HepG2 (cell line): ENCODE measurements around the gene TCF19.
"Not testable (repeated sequence)": the region's sequence is repeated elsewhere in the genome, so short reads cannot be mapped to it uniquely, and the experiment has no call there.

Experiments used
- ATF7 ChIP-seq, 2 experiments: fragments of 450-650 bp in 1 of 2; sonication (generic) in 1 of 2; formaldehyde crosslinking in 1 of 2; IDR thresholded peaks; 2 replicates each; pipeline versions ENCODE4 v1.4.0 to v1.6.1; 2016 to 2020; ENCODE audit warnings: antibody characterized with exemption in 1 of 2, mild to moderate bottlenecking in 1 of 2, missing genetic modification reagents in 1 of 2
- EHMT2 ChIP-seq: fragments of 200-600 bp; sonication (generic); IDR thresholded peaks from 2 replicates; pipeline ENCODE4 v1.7.0; 2017; ENCODE audit warnings: antibody characterized with exemption, low read depth, low read length, borderline replicate concordance
- JUNB ChIP-seq: sonication (generic); formaldehyde crosslinking; IDR thresholded peaks from 2 replicates; pipeline ENCODE4 v1.8.0; 2022; ENCODE audit warnings: missing genetic modification reagents, mild to moderate bottlenecking, borderline replicate concordance
- PAF1 ChIP-seq: IDR thresholded peaks from 2 replicates; pipeline ENCODE4 v1.6.1; 2016; ENCODE audit warnings: missing genetic modification reagents, missing compliant biosample characterization
- POLR2A ChIP-seq, 2 experiments: IDR thresholded peaks; 2 replicates each; pipeline ENCODE4 v1.6.1; 2011; ENCODE audit warnings: low read depth in 2 of 2, low read length in 2 of 2, mild to moderate bottlenecking in 1 of 2, moderate library complexity in 1 of 2; ENCODE audit not compliant: insufficient read depth in 1 of 2
- SP2 ChIP-seq: sonication (generic); formaldehyde crosslinking; IDR thresholded peaks from 2 replicates; pipeline ENCODE4 v1.5.1; 2020; ENCODE audit warnings: mild to moderate bottlenecking, missing genetic modification reagents
- TAF1 ChIP-seq: sonication (generic); formaldehyde crosslinking; IDR thresholded peaks from 2 replicates; pipeline ENCODE4 v1.4.0; 2020; ENCODE audit warnings: missing genetic modification reagents
- ZNF253 ChIP-seq: sonication (generic); formaldehyde crosslinking; IDR thresholded peaks from 2 replicates; pipeline ENCODE4 v1.8.0; 2022; ENCODE audit warnings: mild to moderate bottlenecking, missing genetic modification reagents, borderline replicate concordance
- ZNF382 ChIP-seq: sonication (generic); formaldehyde crosslinking; IDR thresholded peaks from 2 replicates; pipeline ENCODE4 v1.5.0; 2020; ENCODE audit warnings: missing genetic modification reagents, mild to moderate bottlenecking, borderline replicate concordance
- ZNF644 ChIP-seq: IDR thresholded peaks from 2 replicates; pipeline ENCODE4 v1.6.1; 2016; ENCODE audit warnings: low read depth
- ZNF891 ChIP-seq: sonication (generic); formaldehyde crosslinking; IDR thresholded peaks from 2 replicates; pipeline ENCODE4 v1.5.0; 2020; ENCODE audit warnings: mild to moderate bottlenecking, missing genetic modification reagents
- TF ChIP-seq, protein P1 (sequence below): sonication (generic); formaldehyde crosslinking; IDR thresholded peaks from 2 replicates; pipeline ENCODE4 v1.5.0; 2020; ENCODE audit warnings: mild to moderate bottlenecking, missing genetic modification reagents, moderate library complexity
- TF ChIP-seq, protein P2 (sequence below): IDR thresholded peaks from 2 replicates; pipeline ENCODE4 v1.6.1; 2016; ENCODE audit warnings: control low read depth
- TF ChIP-seq, protein P3 (sequence below): sonication (generic); formaldehyde crosslinking; IDR thresholded peaks from 2 replicates; pipeline ENCODE4 v1.4.0; 2020; ENCODE audit warnings: missing genetic modification reagents, borderline replicate concordance

DNA sequence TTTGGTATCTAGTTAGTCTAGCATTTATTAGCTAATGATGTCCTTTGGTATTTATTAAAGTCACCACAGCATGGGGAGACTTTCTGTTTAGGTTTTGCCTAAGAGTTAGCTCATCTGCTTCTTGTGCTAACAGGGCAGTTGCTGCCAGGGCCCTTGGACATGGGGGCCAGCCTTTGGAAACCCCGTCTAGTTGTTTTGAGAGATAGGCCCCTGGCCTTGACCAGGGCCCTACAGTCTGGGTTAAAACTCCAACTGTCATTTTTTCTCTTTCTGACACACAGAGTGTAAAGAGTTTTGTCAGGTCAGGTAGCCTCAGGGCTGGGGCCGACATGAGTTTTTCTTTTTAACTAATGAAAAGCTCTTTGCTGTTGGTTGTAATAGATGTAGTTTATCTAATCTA, 24.9 kb downstream of the TCF19 start:
- TF ChIP-seq EHMT2; ZNF382 (CRISPR knock-in tag); POLR2A (IDR thresholded peaks at IDR 0.05; ENCODE audit: insufficient read depth in 1 of 2, low read depth in 2 of 2, low read length in 2 of 2); PAF1; ATF7 (IDR thresholded peaks at IDR 0.05); ATF7 (CRISPR knock-in tag; IDR thresholded peaks at IDR 0.05); SP2 (CRISPR knock-in tag); ZNF253 (CRISPR knock-in tag); TAF1 (CRISPR knock-in tag); ZNF891; ZNF644; JUNB (CRISPR knock-in tag): not testable (repeated sequence)
- TF ChIP-seq, protein P1, sequence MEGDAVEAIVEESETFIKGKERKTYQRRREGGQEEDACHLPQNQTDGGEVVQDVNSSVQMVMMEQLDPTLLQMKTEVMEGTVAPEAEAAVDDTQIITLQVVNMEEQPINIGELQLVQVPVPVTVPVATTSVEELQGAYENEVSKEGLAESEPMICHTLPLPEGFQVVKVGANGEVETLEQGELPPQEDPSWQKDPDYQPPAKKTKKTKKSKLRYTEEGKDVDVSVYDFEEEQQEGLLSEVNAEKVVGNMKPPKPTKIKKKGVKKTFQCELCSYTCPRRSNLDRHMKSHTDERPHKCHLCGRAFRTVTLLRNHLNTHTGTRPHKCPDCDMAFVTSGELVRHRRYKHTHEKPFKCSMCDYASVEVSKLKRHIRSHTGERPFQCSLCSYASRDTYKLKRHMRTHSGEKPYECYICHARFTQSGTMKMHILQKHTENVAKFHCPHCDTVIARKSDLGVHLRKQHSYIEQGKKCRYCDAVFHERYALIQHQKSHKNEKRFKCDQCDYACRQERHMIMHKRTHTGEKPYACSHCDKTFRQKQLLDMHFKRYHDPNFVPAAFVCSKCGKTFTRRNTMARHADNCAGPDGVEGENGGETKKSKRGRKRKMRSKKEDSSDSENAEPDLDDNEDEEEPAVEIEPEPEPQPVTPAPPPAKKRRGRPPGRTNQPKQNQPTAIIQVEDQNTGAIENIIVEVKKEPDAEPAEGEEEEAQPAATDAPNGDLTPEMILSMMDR = not testable (repeated sequence)
- TF ChIP-seq, protein P2, sequence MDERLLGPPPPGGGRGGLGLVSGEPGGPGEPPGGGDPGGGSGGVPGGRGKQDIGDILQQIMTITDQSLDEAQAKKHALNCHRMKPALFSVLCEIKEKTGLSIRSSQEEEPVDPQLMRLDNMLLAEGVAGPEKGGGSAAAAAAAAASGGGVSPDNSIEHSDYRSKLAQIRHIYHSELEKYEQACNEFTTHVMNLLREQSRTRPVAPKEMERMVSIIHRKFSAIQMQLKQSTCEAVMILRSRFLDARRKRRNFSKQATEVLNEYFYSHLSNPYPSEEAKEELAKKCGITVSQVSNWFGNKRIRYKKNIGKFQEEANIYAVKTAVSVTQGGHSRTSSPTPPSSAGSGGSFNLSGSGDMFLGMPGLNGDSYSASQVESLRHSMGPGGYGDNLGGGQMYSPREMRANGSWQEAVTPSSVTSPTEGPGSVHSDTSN (CRISPR knock-in tag) = not testable (repeated sequence)
- TF ChIP-seq, protein P3, sequence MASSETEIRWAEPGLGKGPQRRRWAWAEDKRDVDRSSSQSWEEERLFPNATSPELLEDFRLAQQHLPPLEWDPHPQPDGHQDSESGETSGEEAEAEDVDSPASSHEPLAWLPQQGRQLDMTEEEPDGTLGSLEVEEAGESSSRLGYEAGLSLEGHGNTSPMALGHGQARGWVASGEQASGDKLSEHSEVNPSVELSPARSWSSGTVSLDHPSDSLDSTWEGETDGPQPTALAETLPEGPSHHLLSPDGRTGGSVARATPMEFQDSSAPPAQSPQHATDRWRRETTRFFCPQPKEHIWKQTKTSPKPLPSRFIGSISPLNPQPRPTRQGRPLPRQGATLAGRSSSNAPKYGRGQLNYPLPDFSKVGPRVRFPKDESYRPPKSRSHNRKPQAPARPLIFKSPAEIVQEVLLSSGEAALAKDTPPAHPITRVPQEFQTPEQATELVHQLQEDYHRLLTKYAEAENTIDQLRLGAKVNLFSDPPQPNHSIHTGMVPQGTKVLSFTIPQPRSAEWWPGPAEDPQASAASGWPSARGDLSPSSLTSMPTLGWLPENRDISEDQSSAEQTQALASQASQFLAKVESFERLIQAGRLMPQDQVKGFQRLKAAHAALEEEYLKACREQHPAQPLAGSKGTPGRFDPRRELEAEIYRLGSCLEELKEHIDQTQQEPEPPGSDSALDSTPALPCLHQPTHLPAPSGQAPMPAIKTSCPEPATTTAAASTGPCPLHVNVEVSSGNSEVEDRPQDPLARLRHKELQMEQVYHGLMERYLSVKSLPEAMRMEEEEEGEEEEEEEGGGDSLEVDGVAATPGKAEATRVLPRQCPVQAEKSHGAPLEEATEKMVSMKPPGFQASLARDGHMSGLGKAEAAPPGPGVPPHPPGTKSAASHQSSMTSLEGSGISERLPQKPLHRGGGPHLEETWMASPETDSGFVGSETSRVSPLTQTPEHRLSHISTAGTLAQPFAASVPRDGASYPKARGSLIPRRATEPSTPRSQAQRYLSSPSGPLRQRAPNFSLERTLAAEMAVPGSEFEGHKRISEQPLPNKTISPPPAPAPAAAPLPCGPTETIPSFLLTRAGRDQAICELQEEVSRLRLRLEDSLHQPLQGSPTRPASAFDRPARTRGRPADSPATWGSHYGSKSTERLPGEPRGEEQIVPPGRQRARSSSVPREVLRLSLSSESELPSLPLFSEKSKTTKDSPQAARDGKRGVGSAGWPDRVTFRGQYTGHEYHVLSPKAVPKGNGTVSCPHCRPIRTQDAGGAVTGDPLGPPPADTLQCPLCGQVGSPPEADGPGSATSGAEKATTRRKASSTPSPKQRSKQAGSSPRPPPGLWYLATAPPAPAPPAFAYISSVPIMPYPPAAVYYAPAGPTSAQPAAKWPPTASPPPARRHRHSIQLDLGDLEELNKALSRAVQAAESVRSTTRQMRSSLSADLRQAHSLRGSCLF (CRISPR knock-in tag) = not testable (repeated sequence)
